GM06990 (cell line): ENCODE data around the gene FAM228B.

ENCODE experiments used
- DNase-seq: peaks from one replicate; pipeline ENCODE4 v3.0.0-alpha.2; 2011; ENCODE audit not compliant: insufficient read length; ENCODE audit errors: extremely low read depth
- H3K27me3 ChIP-seq: replicated peaks from 2 replicates; pipeline ENCODE4 v1.6.0; 2011; ENCODE audit warnings: low read length; ENCODE audit not compliant: control insufficient read depth, insufficient read depth
- H3K36me3 ChIP-seq: 2 replicates; pipeline ENCODE4 v1.5.1; 2011; ENCODE audit warnings: low read length; ENCODE audit not compliant: control insufficient read depth, insufficient read depth
- H3K4me3 ChIP-seq: replicated peaks from 2 replicates; pipeline ENCODE4 v1.5.1; 2011; ENCODE audit warnings: low read depth, mild to moderate bottlenecking, control low read depth, low read length
- CTCF ChIP-seq: IDR thresholded peaks from 2 replicates; pipeline ENCODE4 v1.5.1; 2011; ENCODE audit warnings: low read length, control low read depth, mild to moderate bottlenecking, inconsistent platforms; ENCODE audit not compliant: insufficient read depth, poor library complexity, severe bottlenecking

FAM228B gene

GRCh38 chr2:24199968-24200590 is 76.8 kb downstream of the FAM228B start:
- Histone ChIP-seq H3K27me3 (no peaks in the 10 kb centered on the region), H3K4me3 (no peak overlapping the region), H3K36me3 (peaks cover 12% of the 10 kb centered on the region)
- DNase-seq, result no peak
- no peak for TF ChIP-seq CTCF

GRCh38 chr2:24200799-24201198 is 77.5 kb downstream of the FAM228B start:
- no peak for TF ChIP-seq CTCF

DNA sequence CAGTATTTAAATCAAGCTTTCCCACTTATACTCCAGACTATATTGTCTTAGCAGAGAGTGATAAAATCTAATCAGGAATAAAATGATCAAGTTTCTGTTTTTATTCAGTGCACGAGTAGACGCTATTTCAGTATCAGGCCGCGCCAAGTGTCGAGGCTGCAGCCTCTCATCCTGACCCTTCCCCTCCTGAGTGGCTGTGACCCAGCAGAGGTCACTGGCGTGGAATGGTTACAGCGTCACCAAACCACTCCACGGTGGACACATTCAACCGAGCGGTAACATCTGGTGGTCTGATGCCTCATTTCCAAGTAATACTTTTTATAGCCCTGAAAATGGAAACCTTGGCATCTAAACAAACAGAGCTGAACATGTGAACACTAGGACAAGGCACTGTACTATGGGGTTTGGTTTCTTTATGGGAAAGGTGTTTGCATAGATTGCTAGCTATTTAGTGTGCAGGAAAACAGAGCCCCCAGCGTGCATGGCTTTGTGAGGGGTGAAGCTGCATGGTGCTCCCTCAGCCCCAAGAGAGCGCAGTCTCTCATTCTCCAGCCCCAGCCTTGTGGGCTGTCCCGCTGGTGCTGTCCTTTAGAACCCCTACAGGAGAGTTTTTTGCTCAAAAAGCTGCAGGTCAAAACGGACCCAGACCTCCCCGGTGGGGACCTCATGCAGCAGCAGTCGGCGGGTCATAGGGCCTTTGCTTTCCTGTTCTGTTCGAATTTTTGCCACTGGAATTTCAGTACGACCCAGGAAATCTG is 79.9 kb downstream of the FAM228B start:
- no peak for DNase-seq
- TF ChIP-seq CTCF, result no peak

More at GRCh38 chr2:24200799-24201198, 77.5 kb downstream of the FAM228B start:
- DNase-seq, result no peak
- no peak overlapping the region for H3K4me3 ChIP-seq
- peaks cover 14% of the 10 kb centered on the region for H3K36me3 ChIP-seq
- H3K27me3 ChIP-seq, result no peaks in the 10 kb centered on the region

DNA sequence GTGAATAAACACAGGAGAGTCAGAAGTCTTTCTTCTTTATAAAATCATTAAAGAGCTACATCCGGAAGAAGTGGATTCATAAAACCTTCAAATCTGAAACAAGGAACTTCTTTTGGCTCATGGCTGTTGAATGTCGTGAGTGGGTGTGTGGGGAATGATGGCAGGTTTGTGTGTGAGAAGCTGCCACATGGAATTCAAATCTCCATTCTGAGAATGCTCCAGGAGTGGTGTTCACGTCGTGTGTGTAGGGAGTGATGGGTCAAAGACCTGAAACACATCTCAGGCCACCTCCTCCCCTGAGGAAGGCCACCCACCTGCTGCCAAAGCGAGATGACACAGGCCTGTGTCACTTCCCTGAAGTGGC is 80.5 kb downstream of the FAM228B start:
- TF ChIP-seq CTCF, result no peak
- no peak for DNase-seq
- H3K27me3 ChIP-seq, result no peaks in the 10 kb centered on the region

More for the DNA sequence above, 79.9 kb downstream of the FAM228B start:
- Histone ChIP-seq H3K27me3 (no peaks in the 10 kb centered on the region), H3K36me3 (peaks cover 28% of the 10 kb centered on the region), H3K4me3 (no peak overlapping the region)

GRCh38 chr2:24204505-24204904 is 81.2 kb downstream of the FAM228B start:
- no peak for TF ChIP-seq CTCF

More for the DNA sequence above, 80.5 kb downstream of the FAM228B start:
- H3K4me3 ChIP-seq, result no peak overlapping the region
- H3K36me3 ChIP-seq, result peaks cover 32% of the 10 kb centered on the region

More at GRCh38 chr2:24204505-24204904, 81.2 kb downstream of the FAM228B start:
- Histone ChIP-seq H3K36me3 (peaks cover 39% of the 10 kb centered on the region), H3K4me3 (no peak overlapping the region), H3K27me3 (no peaks in the 10 kb centered on the region)
- DNase-seq, result no peak
